Peyer's patch (tissue), 4 donors: ENCODE results near the gene TMEM185A.
"Not testable (repeated sequence)": the region's sequence is repeated elsewhere in the genome, so short reads cannot be mapped to it uniquely, and the experiment has no call there.

Experiments used
- POLR2A ChIP-seq, 2 donors: fragments of 450-650 bp; IDR thresholded peaks; one replicate each; pipeline ENCODE4 v1.5.1; 2017; ENCODE audit warnings: antibody characterized with exemption in 2 of 2, mild to moderate bottlenecking in 2 of 2, moderate library complexity in 2 of 2
- TF ChIP-seq, protein P1 (sequence below), 6 experiments: fragments of 450-650 bp in 4 of 6; fragments of 200-600 bp in 2 of 6; sonication (generic) in 1 of 6; IDR thresholded peaks; one replicate each; pipeline ENCODE4 v1.5.1; 2017 to 2019; ENCODE audit warnings: antibody characterized with exemption in 6 of 6, mild to moderate bottlenecking in 3 of 6, moderate library complexity in 1 of 6

DNA sequence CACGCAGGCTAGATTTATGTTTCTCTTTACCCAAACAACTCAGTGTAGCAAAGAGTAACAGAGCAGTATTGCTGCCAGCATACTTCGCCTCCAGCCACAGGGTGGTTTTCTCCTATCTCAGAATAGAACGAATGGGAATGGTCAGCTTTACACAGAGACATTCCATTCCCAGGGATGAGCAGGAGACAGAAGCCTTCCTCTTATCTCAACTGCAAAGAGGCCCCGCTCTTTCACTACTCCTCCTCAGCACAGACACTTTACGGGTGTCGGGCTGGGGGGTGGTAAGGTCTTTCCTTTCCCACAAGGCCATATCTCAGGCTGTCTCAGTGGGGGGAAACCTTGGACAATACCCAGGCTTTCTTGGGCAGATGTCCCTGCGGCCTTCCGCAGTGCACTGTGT, 4.8 kb downstream of the TMEM185A start:
- TF ChIP-seq, protein P1, sequence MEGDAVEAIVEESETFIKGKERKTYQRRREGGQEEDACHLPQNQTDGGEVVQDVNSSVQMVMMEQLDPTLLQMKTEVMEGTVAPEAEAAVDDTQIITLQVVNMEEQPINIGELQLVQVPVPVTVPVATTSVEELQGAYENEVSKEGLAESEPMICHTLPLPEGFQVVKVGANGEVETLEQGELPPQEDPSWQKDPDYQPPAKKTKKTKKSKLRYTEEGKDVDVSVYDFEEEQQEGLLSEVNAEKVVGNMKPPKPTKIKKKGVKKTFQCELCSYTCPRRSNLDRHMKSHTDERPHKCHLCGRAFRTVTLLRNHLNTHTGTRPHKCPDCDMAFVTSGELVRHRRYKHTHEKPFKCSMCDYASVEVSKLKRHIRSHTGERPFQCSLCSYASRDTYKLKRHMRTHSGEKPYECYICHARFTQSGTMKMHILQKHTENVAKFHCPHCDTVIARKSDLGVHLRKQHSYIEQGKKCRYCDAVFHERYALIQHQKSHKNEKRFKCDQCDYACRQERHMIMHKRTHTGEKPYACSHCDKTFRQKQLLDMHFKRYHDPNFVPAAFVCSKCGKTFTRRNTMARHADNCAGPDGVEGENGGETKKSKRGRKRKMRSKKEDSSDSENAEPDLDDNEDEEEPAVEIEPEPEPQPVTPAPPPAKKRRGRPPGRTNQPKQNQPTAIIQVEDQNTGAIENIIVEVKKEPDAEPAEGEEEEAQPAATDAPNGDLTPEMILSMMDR (IDR thresholded peaks at IDR 0.05): not testable (repeated sequence)
- TF ChIP-seq POLR2A (IDR thresholded peaks at IDR 0.05): not testable (repeated sequence)
